ENCODE results near the gene XYLT1.
"Not testable (repeated sequence)": the region's sequence is repeated elsewhere in the genome, so short reads cannot be mapped to it uniquely, and the experiment has no call there.

Gene XYLT1

DNA sequence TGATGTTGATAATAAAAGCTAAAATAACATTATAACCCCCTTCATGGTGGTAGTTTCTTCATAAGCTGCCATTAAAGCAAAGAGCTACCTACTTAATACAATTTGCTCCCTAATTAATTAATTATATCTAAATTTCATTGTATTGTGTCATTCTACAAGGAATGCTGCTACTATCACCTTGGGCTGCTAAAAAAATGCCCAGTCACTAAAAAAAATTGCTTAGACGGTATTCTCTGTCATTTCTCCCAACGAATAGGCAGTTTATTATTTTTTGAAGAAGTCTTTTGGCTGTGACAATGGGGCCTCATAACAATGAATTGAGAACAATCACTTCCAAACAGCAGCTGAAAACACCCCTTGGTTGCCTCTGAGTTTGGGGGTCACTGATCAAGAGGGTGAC lies 59.5 kb downstream of the XYLT1 start:
- H3K4me2 ChIP-seq, result no peak overlapping the region

DNA sequence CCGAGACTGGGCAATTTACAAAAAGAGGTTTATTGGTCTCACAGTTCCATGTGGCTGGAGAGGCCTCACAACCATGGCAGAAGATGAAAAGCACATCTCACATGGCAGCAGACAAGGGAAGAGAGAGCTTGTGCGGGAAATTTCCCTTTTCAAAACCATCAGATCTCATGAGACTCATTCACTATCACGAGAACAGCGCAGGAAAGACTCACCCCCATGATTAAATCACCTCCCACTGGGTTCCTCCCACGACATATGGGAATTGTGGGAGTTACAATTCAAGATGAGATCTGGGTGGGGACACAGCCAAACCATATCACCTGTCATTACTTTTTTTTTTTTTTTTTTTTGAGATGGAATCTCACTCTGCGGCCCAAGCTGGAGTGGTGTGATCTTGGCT lies 60.4 kb downstream of the XYLT1 start:
- H3K9ac ChIP-seq; H3K79me2 ChIP-seq (ENCODE audit: insufficient read depth, low read depth); H3K4me3 ChIP-seq (IDR thresholded peaks at IDR 0.05; ENCODE audit: insufficient read depth, low read depth, low read length); H3K36me3 ChIP-seq (ENCODE audit: insufficient read depth); H2AFZ ChIP-seq (ENCODE audit: low read depth); H4K20me1 ChIP-seq (ENCODE audit: insufficient read depth); H3K27me3 ChIP-seq (ENCODE audit: insufficient read depth, low read depth); H3K4me2 ChIP-seq; H3K27ac ChIP-seq; H3K4me1 ChIP-seq (ENCODE audit: low read depth, poor library complexity, severe bottlenecking): not testable (repeated sequence)

More for the DNA sequence above, 59.5 kb downstream of the XYLT1 start:
- H3K36me3 ChIP-seq (ENCODE audit: insufficient read depth), result no peaks in the 10 kb centered on the region
- no peaks in the 10 kb centered on the region for H4K20me1 ChIP-seq (ENCODE audit: insufficient read depth)
- no peak overlapping the region for H3K9ac ChIP-seq
- TF ChIP-seq, protein P1, sequence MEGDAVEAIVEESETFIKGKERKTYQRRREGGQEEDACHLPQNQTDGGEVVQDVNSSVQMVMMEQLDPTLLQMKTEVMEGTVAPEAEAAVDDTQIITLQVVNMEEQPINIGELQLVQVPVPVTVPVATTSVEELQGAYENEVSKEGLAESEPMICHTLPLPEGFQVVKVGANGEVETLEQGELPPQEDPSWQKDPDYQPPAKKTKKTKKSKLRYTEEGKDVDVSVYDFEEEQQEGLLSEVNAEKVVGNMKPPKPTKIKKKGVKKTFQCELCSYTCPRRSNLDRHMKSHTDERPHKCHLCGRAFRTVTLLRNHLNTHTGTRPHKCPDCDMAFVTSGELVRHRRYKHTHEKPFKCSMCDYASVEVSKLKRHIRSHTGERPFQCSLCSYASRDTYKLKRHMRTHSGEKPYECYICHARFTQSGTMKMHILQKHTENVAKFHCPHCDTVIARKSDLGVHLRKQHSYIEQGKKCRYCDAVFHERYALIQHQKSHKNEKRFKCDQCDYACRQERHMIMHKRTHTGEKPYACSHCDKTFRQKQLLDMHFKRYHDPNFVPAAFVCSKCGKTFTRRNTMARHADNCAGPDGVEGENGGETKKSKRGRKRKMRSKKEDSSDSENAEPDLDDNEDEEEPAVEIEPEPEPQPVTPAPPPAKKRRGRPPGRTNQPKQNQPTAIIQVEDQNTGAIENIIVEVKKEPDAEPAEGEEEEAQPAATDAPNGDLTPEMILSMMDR (conservative IDR thresholded peaks at IDR 0.05; ENCODE audit: low read depth, low read length), result no peak
- H3K4me1 ChIP-seq (ENCODE audit: low read depth, poor library complexity, severe bottlenecking), result no peaks in the 10 kb centered on the region
- no peaks in the 10 kb centered on the region for H3K79me2 ChIP-seq (ENCODE audit: insufficient read depth, low read depth)
- no peak overlapping the region for H3K27ac ChIP-seq
- H2AFZ ChIP-seq (ENCODE audit: low read depth), result no peak overlapping the region
- no peak overlapping the region for H3K4me3 ChIP-seq (IDR thresholded peaks at IDR 0.05; ENCODE audit: insufficient read depth, low read depth, low read length)
- no peaks in the 10 kb centered on the region for H3K27me3 ChIP-seq (ENCODE audit: insufficient read depth, low read depth)

DNA sequence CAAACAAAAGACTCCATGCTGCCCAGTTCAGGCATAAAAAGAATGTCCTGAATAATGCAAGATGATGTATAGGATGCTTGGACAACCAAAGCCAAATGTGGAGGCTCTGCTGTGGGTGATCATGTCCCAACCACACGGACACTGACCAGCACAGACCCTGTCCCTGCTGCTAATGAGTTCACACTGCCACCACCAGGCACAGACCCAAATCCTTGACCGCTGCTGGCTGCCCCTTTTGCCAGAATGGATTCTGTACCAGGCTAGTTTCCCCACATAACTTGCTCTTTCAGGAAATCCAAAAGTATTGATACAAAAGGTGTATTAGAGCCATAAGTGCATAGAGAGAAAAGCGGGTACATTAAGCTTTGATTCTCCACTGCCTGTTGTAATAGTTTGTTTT lies 60.9 kb downstream of the XYLT1 start:
- Histone ChIP-seq H3K9ac (no peak overlapping the region), H2AFZ (ENCODE audit: low read depth) (no peak overlapping the region), H3K27me3 (ENCODE audit: insufficient read depth, low read depth) (no peaks in the 10 kb centered on the region), H3K79me2 (ENCODE audit: insufficient read depth, low read depth) (no peaks in the 10 kb centered on the region), H3K27ac (no peak overlapping the region), H3K36me3 (ENCODE audit: insufficient read depth) (no peaks in the 10 kb centered on the region), H3K4me2 (no peak overlapping the region), H3K4me1 (ENCODE audit: low read depth, poor library complexity, severe bottlenecking) (no peaks in the 10 kb centered on the region), H3K4me3 (IDR thresholded peaks at IDR 0.05; ENCODE audit: insufficient read depth, low read depth, low read length) (no peak overlapping the region), H4K20me1 (ENCODE audit: insufficient read depth) (no peaks in the 10 kb centered on the region)
- TF ChIP-seq, protein P1 (conservative IDR thresholded peaks at IDR 0.05; ENCODE audit: low read depth, low read length), result no peak

DNA sequence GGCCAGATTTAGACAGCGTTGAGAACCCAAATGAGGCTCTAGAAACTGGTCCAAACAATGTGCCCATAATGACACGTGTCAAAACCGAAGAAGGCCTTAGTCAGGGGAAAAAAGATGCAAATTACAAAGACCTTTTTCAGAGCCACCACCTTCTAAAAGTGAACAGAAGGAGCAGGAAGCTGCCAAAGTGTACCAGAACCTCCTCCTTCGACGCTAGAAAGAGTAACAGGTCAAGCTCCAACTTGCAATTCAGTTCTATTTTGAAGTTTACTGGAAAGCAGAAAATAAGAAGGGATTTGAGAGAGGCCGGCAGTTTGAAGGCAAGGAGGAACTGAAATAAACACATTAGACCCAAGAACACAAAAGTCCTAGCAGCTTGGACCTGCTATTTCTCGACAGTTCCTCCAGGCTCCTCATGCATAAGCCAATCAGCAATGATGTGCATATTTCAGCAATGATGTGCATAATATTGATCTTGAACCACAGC lies 61.8 kb downstream of the XYLT1 start:
- Histone ChIP-seq H3K27me3 (ENCODE audit: insufficient read depth, low read depth) (no peaks in the 10 kb centered on the region), H3K36me3 (ENCODE audit: insufficient read depth) (no peaks in the 10 kb centered on the region), H3K9ac (no peak overlapping the region), H4K20me1 (ENCODE audit: insufficient read depth) (no peaks in the 10 kb centered on the region), H3K79me2 (ENCODE audit: insufficient read depth, low read depth) (no peaks in the 10 kb centered on the region), H3K4me1 (ENCODE audit: low read depth, poor library complexity, severe bottlenecking) (no peaks in the 10 kb centered on the region), H2AFZ (ENCODE audit: low read depth) (no peak overlapping the region), H3K27ac (no peak overlapping the region), H3K4me3 (IDR thresholded peaks at IDR 0.05; ENCODE audit: insufficient read depth, low read depth, low read length) (no peak overlapping the region), H3K4me2 (no peak overlapping the region)
- TF ChIP-seq, protein P1 (conservative IDR thresholded peaks at IDR 0.05; ENCODE audit: low read depth, low read length), result no peak

DNA sequence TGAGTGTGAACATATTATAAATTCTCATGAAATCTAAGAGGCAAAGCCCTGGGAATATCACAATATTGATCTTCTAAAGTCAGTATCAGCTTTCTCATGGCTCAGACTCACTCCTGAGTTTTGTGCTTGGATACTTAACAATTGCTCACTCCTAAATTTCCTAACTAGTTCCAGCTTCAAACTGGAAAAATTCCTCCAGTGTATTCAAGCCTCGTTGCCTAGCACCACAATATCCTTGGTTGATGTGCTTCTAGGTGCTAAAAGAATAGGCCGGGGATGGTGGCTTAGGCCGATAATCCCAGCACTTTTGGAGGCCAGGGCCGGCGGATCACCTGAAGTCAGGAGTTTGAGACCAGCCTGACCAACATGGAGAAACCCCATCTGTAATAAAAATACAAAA lies 62.5 kb downstream of the XYLT1 start:
- Histone ChIP-seq H3K4me2 (no peak overlapping the region), H3K9ac (no peak overlapping the region), H3K27me3 (ENCODE audit: insufficient read depth, low read depth) (no peaks in the 10 kb centered on the region), H4K20me1 (ENCODE audit: insufficient read depth) (no peaks in the 10 kb centered on the region), H3K4me3 (IDR thresholded peaks at IDR 0.05; ENCODE audit: insufficient read depth, low read depth, low read length) (no peak overlapping the region), H3K4me1 (ENCODE audit: low read depth, poor library complexity, severe bottlenecking) (no peaks in the 10 kb centered on the region), H3K36me3 (ENCODE audit: insufficient read depth) (no peaks in the 10 kb centered on the region), H3K79me2 (ENCODE audit: insufficient read depth, low read depth) (no peaks in the 10 kb centered on the region), H2AFZ (ENCODE audit: low read depth) (no peak overlapping the region), H3K27ac (no peak overlapping the region)
- TF ChIP-seq, protein P1 (conservative IDR thresholded peaks at IDR 0.05; ENCODE audit: low read depth, low read length), result no peak
